HepG2 (cell line): ENCODE data around the gene HIRA. TPM values are rescaled to one million over a fixed set of nuclear protein-coding genes. Genes with fewer than 3 reads are reported as not detected.
A peak's percentile ranks its signal among the peaks of the same experiment; 100 is the strongest.

Experiments
- ATAC-seq: fragments of 200-7000 bp; cut with Tn5 transposase; 3 replicates; pipeline ENCODE4 v1.9.1; 2020; ENCODE audit warnings: mild to moderate bottlenecking, moderate library complexity
- BruUV-seq: library from RNA; stranded (reverse); fragments of 400-500 nt; replicated peaks from 2 replicates; lab custom pipeline; 2021; lab: Mats Ljungman, UMichigan
- CTCF ChIA-PET: fragments of 300-600 bp; formaldehyde crosslinking; extraction: SDS; loops from one replicate; lab custom pipeline; 2021; ENCODE audit warnings: low total read pairs, inconsistent platforms, low intra/inter-chr PET ratio; lab: Yijun Ruan, JAX
- POLR2A ChIA-PET: fragments of 350-600 bp; sonication (Branson Sonifier 250); formaldehyde crosslinking; loops from one replicate; lab custom pipeline; 2020; ENCODE audit warnings: antibody characterized with exemption, inconsistent platforms; lab: Yijun Ruan, JAX
- DNase-seq: peaks from one replicate; pipeline ENCODE4 v3.0.0-alpha.2; 2015; ENCODE audit warnings: low spot score
- FAIRE-seq: peaks from 3 replicates; lab custom pipeline; 2011; peaks lifted over from hg19 to GRCh38; lab: Jason Lieb, UNC
- H2AFZ ChIP-seq: one replicate; pipeline ENCODE4 v1.6.1; 2011; ENCODE audit warnings: low read length, inconsistent platforms
- H3K27ac ChIP-seq: fragments of 300-600 bp; 3 replicates; pipeline ENCODE4 v1.8.0; 2011; ENCODE audit warnings: mixed run types, mild to moderate bottlenecking, mixed read lengths, low read length, inconsistent platforms; ENCODE audit not compliant: insufficient read depth; ENCODE audit errors: extremely low read length
- H3K27me3 ChIP-seq, 2 experiments: fragments of 200-600 bp in 1 of 2; 2 replicates in 1 of 2; 3 replicates in 1 of 2; pipeline versions ENCODE4 v1.6.0 to v1.8.0; 2011; ENCODE audit warnings: low read length in 2 of 2, mild to moderate bottlenecking in 2 of 2, moderate library complexity in 2 of 2, inconsistent platforms in 1 of 2; ENCODE audit not compliant: insufficient read depth in 2 of 2, control insufficient read depth in 1 of 2
- H3K36me3 ChIP-seq, 2 experiments: fragments of 200-600 bp in 1 of 2; replicated peaks in 1 of 2; 2 replicates in 1 of 2; 3 replicates in 1 of 2; pipeline versions ENCODE4 v1.5.1 to v1.8.0; 2011; ENCODE audit warnings: low read length in 2 of 2, inconsistent platforms in 1 of 2; ENCODE audit not compliant: insufficient read depth in 2 of 2, control insufficient read depth in 1 of 2
- H3K4me1 ChIP-seq: 2 replicates; pipeline ENCODE4 v1.5.1; 2012; ENCODE audit warnings: low read length, inconsistent platforms; ENCODE audit not compliant: insufficient read depth
- H3K4me2 ChIP-seq: 2 replicates; pipeline ENCODE4 v1.6.0; 2011; ENCODE audit warnings: low read depth, low read length, inconsistent platforms
- H3K4me3 ChIP-seq, 3 experiments: fragments of 200-600 bp in 1 of 3; sonication (generic), shearing (Covaris generic) in 1 of 3; replicated peaks in 1 of 3; 2 replicates each; pipeline ENCODE4 v1.5.1; 2011 to 2016; ENCODE audit warnings: low read length in 3 of 3, inconsistent platforms in 2 of 3, low read depth in 2 of 3, mild to moderate bottlenecking in 2 of 3, control low read depth in 1 of 3, mixed read lengths in 1 of 3; ENCODE audit not compliant: insufficient read depth in 1 of 3
- H3K79me2 ChIP-seq: one replicate; pipeline ENCODE4 v1.6.1; 2011; ENCODE audit warnings: low read length, inconsistent platforms; ENCODE audit not compliant: insufficient read depth
- H3K9ac ChIP-seq: 2 replicates; pipeline ENCODE4 v1.6.0; 2011; ENCODE audit warnings: mild to moderate bottlenecking, low read depth, low read length, inconsistent platforms; ENCODE audit not compliant: insufficient read depth
- H3K9me3 ChIP-seq: 2 replicates; pipeline ENCODE4 v1.5.1; 2012; ENCODE audit warnings: mild to moderate bottlenecking, low read length
- H4K20me1 ChIP-seq: 2 replicates; pipeline ENCODE4 v1.6.0; 2011; ENCODE audit warnings: inconsistent platforms, mild to moderate bottlenecking, low read length, moderate library complexity; ENCODE audit not compliant: insufficient read depth
- AGO2 ChIP-seq: fragments of 200-400 bp; formaldehyde crosslinking; optimal IDR thresholded peaks from 2 replicates; pipeline ENCODE3; 2017; ENCODE audit warnings: mild to moderate bottlenecking, low read depth, low read length, moderate library complexity
- E2F2 ChIP-seq: sonication (generic); formaldehyde crosslinking; IDR thresholded peaks from 2 replicates; pipeline ENCODE4 v1.4.0; 2020; ENCODE audit warnings: missing genetic modification reagents, borderline replicate concordance
- ZNF329 ChIP-seq: sonication (generic); formaldehyde crosslinking; IDR thresholded peaks from 2 replicates; pipeline ENCODE4 v1.9.0; 2021; ENCODE audit warnings: low read depth, mild to moderate bottlenecking, missing genetic modification reagents
- ZNF407 ChIP-seq: sonication (generic); formaldehyde crosslinking; IDR thresholded peaks from one replicate; pipeline ENCODE4 v1.5.1; 2020; ENCODE audit warnings: mild to moderate bottlenecking, missing genetic modification reagents; ENCODE audit errors: not compliant biosample characterization
- ZNF44 ChIP-seq: sonication (generic); formaldehyde crosslinking; IDR thresholded peaks from 2 replicates; pipeline ENCODE4 v1.5.1; 2020; ENCODE audit warnings: mild to moderate bottlenecking, missing genetic modification reagents
- ZNF646 ChIP-seq: sonication (generic); formaldehyde crosslinking; IDR thresholded peaks from 2 replicates; pipeline ENCODE4 v1.9.0; 2021; ENCODE audit warnings: mild to moderate bottlenecking, missing genetic modification reagents
- ZSCAN29 ChIP-seq: sonication (generic); formaldehyde crosslinking; conservative IDR thresholded peaks from 2 replicates; pipeline ENCODE4 v1.4.0; 2020; ENCODE audit warnings: mild to moderate bottlenecking, missing genetic modification reagents
- WGBS: methylation state at CpG from one replicate; pipeline ENCODE4 v1.1.6; 2017; ENCODE audit warnings: low lambda C conversion rate; 5-methylcytosine and 5-hydroxymethylcytosine counted together
- in situ Hi-C: cut with HindIII; loops from 2 replicates; pipeline ENCODE4 v1.10.0; 2017; ENCODE audit warnings: low pct_unique_long_range_greater_than_20kb; ENCODE audit not compliant: extremely low pct_ligation_motif_present
- intact Hi-C: fragments of 100-400 bp; cut with micrococcal nuclease; formaldehyde crosslinking; loops from one replicate; pipeline ENCODE4 v1.10.0; 2022; ENCODE audit not compliant: unreplicated experiment
- polyA plus RNA-seq, 8 experiments: library from polyadenylated mRNA; depleted of rRNA in 3 of 8; stranded (reverse) in 7 of 8; unstranded in 1 of 8; fragments of >200 nt; fragmentation: Illumina TruSeq in 4 of 8; extraction: Trizol in 4 of 8; gene quantifications; 2 replicates each; pipeline versions ENCODE4 v1.2.1 to v1.2.3, GENCODE V29; 2011 to 2016; ENCODE audit warnings: low read depth in 4 of 8, missing spikeins in 1 of 8, mixed read lengths in 1 of 8; ENCODE audit not compliant: insufficient read depth in 1 of 8
- total RNA-seq, 5 experiments: library from RNA; depleted of rRNA; stranded (reverse); fragments of >200 nt; fragmentation: Illumina TruSeq; extraction: Trizol; gene quantifications; 2 replicates each; pipeline ENCODE4 v1.2.3, GENCODE V29; 2016; ENCODE audit warnings: low read depth in 1 of 5

Gene HIRA
- total and polyA plus RNA-seq, 2 of the 13 experiments (the other 11 are each of a cell fraction or from before 2014, with no cell fraction given), result 21.5 to 29.2 TPM

GRCh38 chr22:19476023-19476422, 44.5 kb upstream of the HIRA start:
- Histone ChIP-seq H3K9me3 (no peaks in the 10 kb centered on the region), H3K36me3 (peaks cover 12 to 35% of the 10 kb centered on the region in 2 experiments), H2AFZ (no peak overlapping the region), H3K27me3 (no peaks in the 10 kb centered on the region; a peak in 1 of 5 replicates), H3K79me2 (peaks cover 51% of the 10 kb centered on the region), H3K4me1 (peaks cover 25% of the 10 kb centered on the region), H3K4me3 (no peak overlapping the region), H3K4me2 (no peak overlapping the region), H4K20me1 (peaks cover 13% of the 10 kb centered on the region; the same call in 1 of the 2 replicates), H3K9ac (peak overlapping the region; percentile 6; the same call in 1 of the 2 replicates), H3K27ac (no peak overlapping the region)
- CTCF ChIA-PET, result no interaction called here
- WGBS, result 89% methylated on average over 3 of the region's 3 CpGs
- POLR2A ChIA-PET, result interaction anchor here (0.7 kb wide), 1 partner anchor 29 kb away, joined by 3 read pairs; the partner anchor contains the start of gene C22orf39
- BruUV-seq, result no TSS peak
- no peak for FAIRE-seq
- intact Hi-C loops, result loop anchor here (10.0 kb wide), 2 partner anchors 159 to 171 kb away; no protein-coding TSS in a partner anchor
- in situ Hi-C loops, result loop anchor here (10.0 kb wide), 1 partner anchor 181 kb away; the partner anchor contains the start of gene CLTCL1
- DNase-seq, result no peak
- ATAC-seq, result no peak
- no peak for TF ChIP-seq AGO2
- TF ChIP-seq E2F2 (CRISPR knock-in tag), result no peak
- no peak for TF ChIP-seq ZNF44
- TF ChIP-seq ZNF646 (CRISPR knock-in tag), result no peak
- no peak for TF ChIP-seq ZSCAN29 (CRISPR knock-in tag)
- TF ChIP-seq ZNF329 (CRISPR knock-in tag), result no peak
- TF ChIP-seq ZNF407 (CRISPR knock-in tag), result no peak
